ENCODE data around the gene GNAT2.
A peak's percentile ranks its signal among the peaks of the same experiment; 100 is the strongest.

Gene GNAT2

GRCh38 chr1:109617291-109617801 is 2.1 kb downstream of the GNAT2 start (continued):
- no peak for TF ChIP-seq KLF17 (tag by site-specific recombination; IDR thresholded peaks at IDR 0.05)
- TF ChIP-seq ZNF423 (tag by site-specific recombination; IDR thresholded peaks at IDR 0.05), result no peak
- TF ChIP-seq ZNF157 (tag by site-specific recombination; IDR thresholded peaks at IDR 0.05), result no peak
- no peak for TF ChIP-seq BCL6B (tag by site-specific recombination; IDR thresholded peaks at IDR 0.05)
- no peak for TF ChIP-seq ZNF76 (tag by site-specific recombination; IDR thresholded peaks at IDR 0.05; ENCODE audit: borderline replicate concordance, low read depth)
- TF ChIP-seq ZNF561 (tag by site-specific recombination; IDR thresholded peaks at IDR 0.05; ENCODE audit: borderline replicate concordance), result no peak
- no peak for TF ChIP-seq ZNF18 (tag by site-specific recombination; IDR thresholded peaks at IDR 0.05)
- peak; percentile 82 for TF ChIP-seq ZBTB20 (tag by site-specific recombination; IDR thresholded peaks at IDR 0.05)
- TF ChIP-seq ZNF518A (tag by site-specific recombination; conservative IDR thresholded peaks at IDR 0.05; ENCODE audit: low read depth), result no peak
- no peak for TF ChIP-seq PATZ1 (tag by site-specific recombination; IDR thresholded peaks at IDR 0.05)
- TF ChIP-seq ZNF121 (tag by site-specific recombination; IDR thresholded peaks at IDR 0.05), result no peak
- no peak for TF ChIP-seq ZIC2 (tag by site-specific recombination; IDR thresholded peaks at IDR 0.05)
- no peak for TF ChIP-seq ZNF155 (tag by site-specific recombination; IDR thresholded peaks at IDR 0.05)
- no peak for TF ChIP-seq ZNF354C (tag by site-specific recombination; IDR thresholded peaks at IDR 0.05; ENCODE audit: borderline replicate concordance, low read depth)
- peak; percentile 41; the same call in 1 of the 2 replicates for TF ChIP-seq CTCF (tag by site-specific recombination; IDR thresholded peaks at IDR 0.05)
- no peak for TF ChIP-seq ZNF16 (tag by site-specific recombination; IDR thresholded peaks at IDR 0.05; ENCODE audit: low read depth)
- 0 out of 2 replicates have a peak, but pooled peaks have one; percentile 36 for TF ChIP-seq ZFP37 (tag by site-specific recombination; IDR thresholded peaks at IDR 0.05)
- TF ChIP-seq ZNF23 (tag by site-specific recombination; IDR thresholded peaks at IDR 0.05; ENCODE audit: borderline replicate concordance), result no peak
- no peak for TF ChIP-seq ZSCAN18 (tag by site-specific recombination; IDR thresholded peaks at IDR 0.05)
- no peak for TF ChIP-seq ZNF214 (tag by site-specific recombination; IDR thresholded peaks at IDR 0.05; ENCODE audit: borderline replicate concordance)
